GM13977 (cell line): Measurements from ENCODE around the gene SLC6A6.

Source experiments
- DNase-seq: peaks from one replicate; pipeline ENCODE4 v3.0.0; 2012; ENCODE audit warnings: low spot score
- CTCF ChIP-seq: IDR thresholded peaks from 2 replicates; pipeline ENCODE4 v1.5.1; 2012; ENCODE audit warnings: mild to moderate bottlenecking, control low read depth; ENCODE audit not compliant: insufficient read depth; ENCODE audit errors: extremely low read depth, missing control alignments
- in situ Hi-C: fragments of 300-500 bp; cut with MboI; formaldehyde crosslinking; loops from one replicate; pipeline ENCODE4 v1.12.0; 2022; ENCODE audit warnings: low sequenced_read_pairs, low pct_unique_long_range_greater_than_20kb, mixed read lengths, inconsistent platforms; ENCODE audit not compliant: unreplicated experiment

The SLC6A6 gene

GRCh38 chr3:14505803-14506500 is 103.5 kb downstream of the SLC6A6 start:
- DNase-seq = no peak

GRCh38 chr3:14506626-14507304 is 104.4 kb downstream of the SLC6A6 start:
- TF ChIP-seq CTCF = no peak
- in situ Hi-C loops = no loop called here
- no peak for DNase-seq

More at GRCh38 chr3:14505803-14506500, 103.5 kb downstream of the SLC6A6 start:
- in situ Hi-C loops = no loop called here
- TF ChIP-seq CTCF = no peak

- in situ Hi-C loops = no loop called here
- TF ChIP-seq CTCF = no peak
- DNase-seq = no peak
Measured at GRCh38 chr3:14507305-14507741, 104.9 kb downstream of the SLC6A6 start.

GRCh38 chr3:14507757-14508504 is 105.5 kb downstream of the SLC6A6 start:
- TF ChIP-seq CTCF = no peak
- in situ Hi-C loops = no loop called here
- DNase-seq = no peak

- no peak for DNase-seq
- in situ Hi-C loops = no loop called here
- TF ChIP-seq CTCF = no peak
Measured at GRCh38 chr3:14508505-14508819, 106.1 kb downstream of the SLC6A6 start.

GRCh38 chr3:14508966-14509795 is 106.8 kb downstream of the SLC6A6 start:
- TF ChIP-seq CTCF = peak; percentile 87
- DNase-seq = peak; percentile 90
- in situ Hi-C loops = no loop called here
